GM18498 (cell line): ENCODE results near the gene IGFBP5.

Experiments
- ATAC-seq: cut with Tn5 transposase; IDR thresholded peaks from one replicate; pipeline ENCODE4 v1.9.1; 2021; ENCODE audit warnings: mild to moderate bottlenecking, moderate library complexity; ENCODE audit not compliant: unreplicated experiment

The IGFBP5 gene, protein sequence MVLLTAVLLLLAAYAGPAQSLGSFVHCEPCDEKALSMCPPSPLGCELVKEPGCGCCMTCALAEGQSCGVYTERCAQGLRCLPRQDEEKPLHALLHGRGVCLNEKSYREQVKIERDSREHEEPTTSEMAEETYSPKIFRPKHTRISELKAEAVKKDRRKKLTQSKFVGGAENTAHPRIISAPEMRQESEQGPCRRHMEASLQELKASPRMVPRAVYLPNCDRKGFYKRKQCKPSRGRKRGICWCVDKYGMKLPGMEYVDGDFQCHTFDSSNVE

DNA sequence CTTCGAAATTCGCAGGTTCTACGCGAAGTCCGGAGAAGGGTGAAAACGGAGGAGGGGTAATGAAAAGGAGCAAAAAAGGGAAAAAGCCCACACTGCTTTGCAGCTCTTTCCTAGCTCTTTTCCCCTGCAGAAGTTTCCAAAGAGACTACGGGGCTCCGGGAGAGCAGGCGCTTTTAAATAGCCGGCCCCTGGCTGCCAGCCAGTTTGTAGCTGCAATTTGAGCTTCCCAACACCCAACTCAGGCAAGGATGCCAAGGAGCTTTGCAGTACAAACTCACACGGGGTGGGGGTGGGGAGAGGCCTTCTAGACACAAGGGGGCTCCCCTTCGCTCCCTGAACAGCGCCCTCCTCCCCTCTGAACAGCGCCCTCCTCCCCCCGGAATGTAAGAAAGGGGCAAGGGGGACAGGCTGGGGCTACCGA is at the start of gene IGFBP5:
IGFBP5 (minus strand) TSS at position 149 of the 421 bp plus-strand sequence. CDS start 774 bp downstream, outside the sequence.
- ATAC-seq = no peak

DNA sequence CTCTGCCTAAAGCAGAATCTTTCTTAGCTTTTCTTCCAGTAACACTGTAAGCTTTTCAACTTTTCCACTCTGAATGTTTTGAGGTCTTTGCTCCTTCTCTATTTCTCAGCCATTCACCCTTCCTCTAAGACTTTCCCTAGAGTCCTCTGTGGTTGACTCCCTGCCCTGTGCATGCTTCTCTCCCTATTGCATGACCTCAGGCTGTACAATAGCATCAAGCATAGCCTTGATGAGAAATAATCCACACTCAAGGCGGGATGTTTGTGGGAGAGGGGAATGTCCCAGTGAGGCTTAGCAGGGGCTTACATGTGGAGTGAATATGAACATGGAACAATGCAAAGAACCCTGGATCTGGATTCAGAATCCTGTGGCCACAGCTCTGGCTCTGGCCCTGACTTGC is 48.4 kb upstream of the IGFBP5 start:
- no peak for ATAC-seq

- no peak for ATAC-seq
These were observed 47.1 kb upstream of the IGFBP5 start for GRCh38 chr2:216742411-216742810.

GRCh38 chr2:216741223-216741593 is 45.9 kb upstream of the IGFBP5 start:
- no peak for ATAC-seq

DNA sequence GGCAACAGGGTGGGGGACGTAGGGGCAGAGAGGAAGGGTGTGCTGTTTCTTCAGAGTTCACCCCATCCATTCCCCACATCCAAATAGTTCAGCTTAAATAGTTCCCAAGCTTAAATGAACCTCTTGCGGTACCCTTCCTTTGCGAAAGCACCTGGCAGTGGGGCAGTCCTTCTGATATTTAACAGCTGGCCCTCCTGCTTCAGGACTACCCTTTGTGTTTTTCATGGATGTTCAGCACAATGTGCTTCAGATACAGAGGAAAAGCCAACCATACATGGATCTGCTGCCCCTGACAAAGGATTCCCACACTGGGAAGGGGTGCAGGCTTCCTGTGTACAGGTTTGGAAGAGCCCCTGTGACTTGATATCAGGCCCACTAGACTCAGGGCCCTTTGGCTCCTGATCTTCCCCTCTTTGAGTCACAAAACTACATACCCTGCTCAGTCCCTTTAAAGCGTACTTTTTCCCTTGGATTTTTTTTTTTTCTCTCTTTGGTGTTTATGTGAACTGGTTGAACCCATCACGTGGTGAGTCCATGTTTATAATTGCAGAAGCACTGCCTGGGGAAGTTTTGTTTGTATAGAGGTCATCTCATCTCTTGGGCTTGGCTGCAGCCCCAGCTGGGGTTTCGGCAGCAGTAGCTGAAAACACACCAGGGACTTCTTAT is 45.3 kb upstream of the IGFBP5 start:
- ATAC-seq = no peak

GRCh38 chr2:216739035-216739434 is 43.7 kb upstream of the IGFBP5 start:
- no peak for ATAC-seq

- ATAC-seq = no peak
These were observed 42.3 kb upstream of the IGFBP5 start for GRCh38 chr2:216737676-216738075.

- no peak for ATAC-seq
These were observed 41.0 kb upstream of the IGFBP5 start for GRCh38 chr2:216736326-216736725.

DNA sequence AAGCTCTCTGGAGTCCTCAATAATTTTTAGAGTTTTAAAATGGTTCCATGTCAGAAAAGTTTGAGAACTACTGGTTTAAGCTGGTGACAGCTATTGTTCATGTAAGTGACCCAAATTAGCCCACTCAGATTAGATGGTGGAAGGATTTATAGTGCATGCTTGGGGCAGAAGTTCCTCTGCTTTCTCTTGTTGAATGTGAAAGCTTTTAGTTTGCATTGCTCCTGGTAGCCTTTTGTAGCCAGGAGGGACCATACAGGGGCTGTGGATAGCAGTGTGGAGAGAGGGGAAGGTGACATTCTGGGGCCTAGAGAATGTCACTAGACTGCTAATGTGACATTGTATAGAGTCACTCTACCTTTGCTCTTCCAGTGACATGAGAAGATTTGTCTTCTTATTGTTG is 40.3 kb upstream of the IGFBP5 start:
- no peak for ATAC-seq

- no peak for ATAC-seq
These were observed 39.7 kb upstream of the IGFBP5 start for GRCh38 chr2:216735086-216735485.

DNA sequence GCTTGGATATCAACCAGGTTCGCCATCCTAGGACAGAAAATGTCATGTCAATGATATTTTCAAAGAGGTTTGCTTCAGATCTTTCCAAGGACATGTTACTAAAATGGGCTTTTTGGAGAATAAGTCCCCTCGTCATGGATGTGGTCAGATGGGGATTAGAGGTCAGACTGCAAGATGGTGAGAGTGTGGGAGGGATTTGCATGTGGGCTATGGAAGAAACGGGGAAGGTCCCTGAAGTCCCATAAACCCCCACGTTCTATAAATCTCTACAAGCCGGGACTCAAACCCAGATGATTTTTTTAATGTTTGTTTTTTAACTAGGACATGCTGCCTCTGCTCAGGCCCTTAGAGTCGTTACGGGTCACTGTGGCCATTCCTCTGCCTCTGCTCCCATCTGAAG is 37.7 kb upstream of the IGFBP5 start:
- no peak for ATAC-seq

DNA sequence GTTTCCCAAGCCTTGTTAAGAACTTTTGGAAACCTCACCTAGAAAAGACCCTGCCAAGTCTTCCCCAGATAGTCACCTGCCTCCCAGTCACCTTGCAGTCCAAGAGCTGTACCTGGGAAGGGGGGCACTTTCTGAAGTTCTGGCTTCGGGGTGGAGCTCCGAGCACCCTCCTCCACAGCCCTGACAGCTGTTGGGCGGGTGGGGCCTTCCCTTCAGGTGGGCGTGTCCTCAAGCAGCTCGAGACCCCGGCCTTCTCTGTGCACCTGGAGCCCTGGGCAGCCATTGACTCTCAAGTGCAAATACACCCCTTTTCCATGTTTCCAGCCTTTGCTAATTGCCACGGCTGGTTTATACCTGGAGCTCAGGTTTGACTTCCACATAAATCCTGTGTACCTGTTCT is 37.0 kb upstream of the IGFBP5 start:
- ATAC-seq = no peak

- ATAC-seq = no peak
These were observed 36.1 kb upstream of the IGFBP5 start for GRCh38 chr2:216731465-216731864.

GRCh38 chr2:216730871-216731270 is 35.5 kb upstream of the IGFBP5 start:
- ATAC-seq = no peak

- ATAC-seq = no peak
These were observed 32.2 kb upstream of the IGFBP5 start for GRCh38 chr2:216727346-216728122.

- ATAC-seq = no peak
These were observed 28.8 kb upstream of the IGFBP5 start for GRCh38 chr2:216724190-216724589.

GRCh38 chr2:216721141-216721540 is 25.8 kb upstream of the IGFBP5 start:
- no peak for ATAC-seq

DNA sequence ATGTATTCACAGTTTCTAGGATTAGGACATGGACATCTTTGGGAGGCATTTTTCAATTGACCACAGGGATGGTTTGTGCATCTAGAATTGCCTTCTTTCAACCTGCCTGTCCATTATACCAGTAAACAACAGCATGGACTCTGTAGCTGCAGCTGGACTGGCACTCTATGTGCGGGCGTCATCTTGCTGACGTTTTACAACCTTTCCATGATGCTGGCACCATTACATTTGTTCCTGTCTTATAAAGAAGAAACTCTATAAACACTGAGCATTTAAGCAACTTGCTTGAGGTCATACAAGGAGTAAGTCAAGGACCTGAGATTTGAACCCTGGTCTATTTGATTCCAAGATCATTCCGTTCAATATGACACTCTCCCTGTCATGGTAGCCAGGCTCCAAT is 25.4 kb upstream of the IGFBP5 start:
- ATAC-seq = no peak

DNA sequence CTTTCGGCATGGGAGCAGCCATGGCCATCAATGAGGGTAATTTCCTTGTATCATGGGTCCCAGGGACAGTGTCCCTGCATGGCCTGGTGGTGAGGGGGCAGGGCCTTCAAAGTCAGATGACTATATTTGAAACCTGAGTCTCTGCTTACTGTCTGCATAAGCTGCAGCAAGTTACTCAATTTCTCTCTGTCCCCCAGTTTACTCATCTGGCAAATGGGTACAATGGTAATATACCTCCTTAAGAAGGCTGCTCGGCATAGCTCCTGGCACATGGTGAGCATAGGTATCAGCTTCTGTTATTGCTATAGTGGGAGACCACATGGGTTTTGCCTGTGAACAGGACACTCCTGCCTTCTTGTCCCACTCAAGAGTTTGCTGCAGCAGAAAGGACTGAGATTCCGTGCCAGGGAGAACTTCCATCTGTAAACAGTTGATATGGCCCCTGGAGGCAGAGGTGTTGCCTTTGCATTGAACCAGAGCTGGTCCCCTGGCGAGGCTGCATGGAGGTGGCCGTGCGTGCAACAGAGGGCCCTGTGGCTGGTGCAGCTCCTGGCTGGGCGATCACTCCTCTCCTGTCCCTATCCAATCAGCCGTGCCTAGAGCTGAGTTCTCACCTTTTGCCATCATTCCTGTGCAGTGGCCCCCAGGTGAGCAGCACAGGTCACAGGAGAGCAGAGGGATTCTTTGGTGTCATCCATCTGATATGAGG is 22.7 kb upstream of the IGFBP5 start:
- ATAC-seq = no peak

DNA sequence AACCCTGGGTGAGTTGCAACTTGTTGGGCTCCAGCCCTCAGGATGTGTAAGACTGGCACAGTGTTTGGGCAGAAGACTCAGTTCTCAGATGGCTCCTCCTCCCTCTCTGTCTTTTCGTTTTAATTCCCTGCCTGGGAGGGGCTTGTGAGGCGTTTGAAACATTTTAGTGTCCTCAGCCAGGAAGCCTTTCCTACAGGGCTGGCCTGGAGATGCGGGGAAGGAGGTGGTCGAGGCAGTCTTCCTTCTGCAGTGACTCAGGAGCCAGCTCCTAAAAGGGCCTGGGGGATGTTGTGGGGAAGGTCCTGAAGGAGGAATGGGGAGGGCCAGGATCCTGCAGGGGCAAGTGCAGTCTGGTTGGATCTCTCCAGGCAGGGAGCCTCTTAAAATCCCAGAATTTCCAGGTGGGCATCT is 22.1 kb upstream of the IGFBP5 start:
- ATAC-seq = no peak

GRCh38 chr2:216716109-216716508 is 20.8 kb upstream of the IGFBP5 start:
- no peak for ATAC-seq
